H1 (cell line): ENCODE measurements around the gene HINT2. TPM values are rescaled to one million over a fixed set of nuclear protein-coding genes. Genes with fewer than 3 reads are reported as not detected.

Experiments used
- CBX8 ChIP-seq: fragments of 300-800, 300-1000 bp; sonication (generic); IDR thresholded peaks from 2 replicates; pipeline ENCODE4 v1.7.1; 2016; ENCODE audit warnings: low read depth, low read length, borderline replicate concordance
- CTBP2 ChIP-seq: IDR thresholded peaks from 2 replicates; pipeline ENCODE4 v1.7.0; 2011; ENCODE audit warnings: borderline replicate concordance, mild to moderate bottlenecking, moderate library complexity, mixed read lengths, low read length; ENCODE audit not compliant: insufficient read depth, insufficient read length
- CTCF ChIP-seq, 3 experiments: IDR thresholded peaks; 1 replicate in 2 of 3; 2 replicates in 1 of 3; pipeline versions ENCODE4 v1.5.1 to v1.6.1; 2011; ENCODE audit warnings: low read length in 3 of 3, mild to moderate bottlenecking in 3 of 3, inconsistent platforms in 2 of 3, low read depth in 1 of 3, moderate library complexity in 1 of 3; ENCODE audit not compliant: insufficient read depth in 1 of 3; ENCODE audit errors: control extremely low read depth in 1 of 3
- GABPA ChIP-seq: IDR thresholded peaks from 2 replicates; pipeline ENCODE4 v1.6.1; 2011; ENCODE audit warnings: mild to moderate bottlenecking, low read length, moderate library complexity, borderline replicate concordance; ENCODE audit not compliant: insufficient read depth
- GTF2F1 ChIP-seq: IDR thresholded peaks from 2 replicates; pipeline ENCODE4 v1.6.1; 2012; ENCODE audit warnings: low read depth, low read length, improper control_type of control experiment, borderline replicate concordance
- JUN ChIP-seq: IDR thresholded peaks from 2 replicates; pipeline ENCODE4 v1.6.1; 2011; ENCODE audit warnings: low read depth, mild to moderate bottlenecking, improper control_type of control experiment, low read length
- NRF1 ChIP-seq: IDR thresholded peaks from 2 replicates; pipeline ENCODE4 v1.6.1; 2011; ENCODE audit warnings: mild to moderate bottlenecking, low read depth, low read length, improper control_type of control experiment
- PHF8 ChIP-seq: fragments of 200-600 bp; sonication (generic); conservative IDR thresholded peaks from 2 replicates; pipeline ENCODE4 v1.7.1; 2012; ENCODE audit warnings: low read depth, mild to moderate bottlenecking, inconsistent platforms, low read length, moderate library complexity
- RBBP5 ChIP-seq: IDR thresholded peaks from 2 replicates; pipeline ENCODE4 v1.7.1; 2012; ENCODE audit warnings: low read depth, mild to moderate bottlenecking, inconsistent platforms, low read length, moderate library complexity, borderline replicate concordance
- SP4 ChIP-seq: IDR thresholded peaks from 2 replicates; pipeline ENCODE4 v1.6.1; 2012; ENCODE audit warnings: low read length, inconsistent platforms
- TAF1 ChIP-seq: IDR thresholded peaks from 2 replicates; pipeline ENCODE4 v1.6.1; 2011; ENCODE audit warnings: mild to moderate bottlenecking, low read depth, low read length
- USF2 ChIP-seq: IDR thresholded peaks from 2 replicates; pipeline ENCODE4 v1.6.1; 2011; ENCODE audit warnings: low read length, improper control_type of control experiment
- polyA plus RNA-seq, 7 experiments: library from polyadenylated mRNA; depleted of rRNA in 3 of 7; stranded (reverse) in 5 of 7; unstranded in 2 of 7; fragments of >200 nt in 5 of 7; fragments of 200-250 nt in 2 of 7; gene quantifications; 1 replicate in 5 of 7; 2 replicates in 1 of 7; 4 replicates in 1 of 7; pipeline versions ENCODE4 v1.2.1 to v1.2.3, GENCODE V29; 2011 to 2013; ENCODE audit warnings: missing spikeins in 2 of 7, mixed read lengths in 2 of 7
- total RNA-seq: library from RNA; stranded (reverse); fragmentation: NEBNext Ultra II Directional; extraction: Animal tissue kit (Norgen Biotek cat#: 25700); gene quantifications from 2 replicates; pipeline ENCODE4 v1.2.1, GENCODE V29; 2021

The HINT2 gene
- total and polyA plus RNA-seq, 2 of the 8 experiments (the other 6 are each of a cell fraction or from before 2014, with no cell fraction given): 32.1 to 51.2 TPM

- 0 out of 2 replicates have a peak, but pooled peaks have one; percentile 35 for TF ChIP-seq GABPA
- TF ChIP-seq SP4: no peak
- TF ChIP-seq GTF2F1: no peak
- TF ChIP-seq NRF1: no peak
- TF ChIP-seq PHF8: 0 out of 2 replicates have a peak, but pooled peaks have one; percentile 34
- peak; percentile 79 to 92 (median 90) for TF ChIP-seq CTCF (IDR thresholded peaks at IDR 0.05; ENCODE audit: control extremely low read depth in 1 of 3, insufficient read depth in 1 of 3, low read depth in 1 of 3, low read length in 3 of 3)
- TF ChIP-seq RBBP5: no peak
- TF ChIP-seq TAF1: 0 out of 2 replicates have a peak, but pooled peaks have one; percentile 23
- TF ChIP-seq JUN: no peak
- TF ChIP-seq CBX8: no peak
- TF ChIP-seq USF2: no peak
- no peak for TF ChIP-seq CTBP2
Measured at GRCh38 chr9:35790385-35791296, 24.2 kb downstream of the HINT2 start (continued).
